ELF-1 (cell line): ENCODE data around the gene GAK.
"Not testable (repeated sequence)": the region's sequence is repeated elsewhere in the genome, so short reads cannot be mapped to it uniquely, and the experiment has no call there.

Experiments used
- DNase-seq: peaks from one replicate; pipeline ENCODE4 v3.0.0-alpha.2; 2016; ENCODE audit warnings: low read depth, low spot score

Gene GAK

GRCh38 chr4:931960-932712, at the start of gene GAK, which contains the start of gene TMEM175:
GAK (minus strand) TSS chr4:932316; CDS start chr4:932187, 129 bp downstream.
TMEM175 (plus strand) TSS chr4:932460; CDS start chr4:947740, 15,280 bp downstream.
- peak; percentile 97 for DNase-seq

GRCh38 chr4:978957-979701, 47.0 kb upstream of the GAK start:
- no peak for DNase-seq

- not testable (repeated sequence) for DNase-seq
Measured at GRCh38 chr4:976016-976415, 43.9 kb upstream of the GAK start.

GRCh38 chr4:974668-975067, 42.6 kb upstream of the GAK start:
- no peak for DNase-seq

- no peak for DNase-seq
Measured at GRCh38 chr4:973431-974397, 41.6 kb upstream of the GAK start, which contains the start of gene DGKQ. DGKQ (minus strand) TSS chr4:973569; CDS start chr4:973482, 87 bp downstream.

GRCh38 chr4:972651-973424, 40.7 kb upstream of the GAK start:
- DNase-seq = no peak

GRCh38 chr4:971666-972500, 39.8 kb upstream of the GAK start:
- no peak for DNase-seq

- no peak for DNase-seq
Measured at GRCh38 chr4:970854-971520, 38.9 kb upstream of the GAK start.

GRCh38 chr4:970046-970745, 38.1 kb upstream of the GAK start:
- no peak for DNase-seq

GRCh38 chr4:968621-969394, 36.7 kb upstream of the GAK start:
- no peak for DNase-seq

GRCh38 chr4:968221-968620, 36.1 kb upstream of the GAK start:
- no peak for DNase-seq

GRCh38 chr4:967113-968104, 35.3 kb upstream of the GAK start:
- no peak for DNase-seq

- no peak for DNase-seq
Measured at GRCh38 chr4:966266-967112, 34.4 kb upstream of the GAK start.

GRCh38 chr4:965766-966134, 33.6 kb upstream of the GAK start:
- DNase-seq = no peak

GRCh38 chr4:965048-965765, 33.1 kb upstream of the GAK start:
- no peak for DNase-seq
